WTC11 (cell line): ENCODE measurements around the gene PGAM5. TPM values are rescaled to one million over a fixed set of nuclear protein-coding genes. Genes with fewer than 3 reads are reported as not detected.

Experiments used
- ATAC-seq: fragments of 200-7000 bp; cut with Tn5 transposase; 2 replicates; pipeline ENCODE4 v1.10.0; 2021; ENCODE audit warnings: mild to moderate bottlenecking, moderate library complexity
- CTCF ChIA-PET: fragments of 300-600 bp; sonication (Branson Sonifier 250); formaldehyde crosslinking; loops from one replicate; lab custom pipeline; 2021; ENCODE audit warnings: antibody characterized with exemption; lab: Charles Lee
- POLR2A ChIA-PET: fragments of 350-600 bp; sonication (Branson Sonifier 250); formaldehyde crosslinking; loops from one replicate; lab custom pipeline; 2021; ENCODE audit warnings: antibody characterized with exemption; lab: Charles Lee
- DNase-seq: peaks from one replicate; pipeline ENCODE4 v3.0.0; 2021; ENCODE audit warnings: low spot score
- H3K27ac Mint-ChIP-seq: 2 replicates; pipeline ENCODE4 v1.8.0; 2021; ENCODE audit warnings: mixed read lengths
- H3K27me3 Mint-ChIP-seq: 2 replicates; pipeline ENCODE4 v1.8.0; 2021; ENCODE audit warnings: low read depth, mild to moderate bottlenecking, moderate library complexity, mixed read lengths
- H3K36me3 Mint-ChIP-seq: 2 replicates; pipeline ENCODE4 v1.8.0; 2021; ENCODE audit warnings: mixed read lengths
- H3K4me1 Mint-ChIP-seq: 2 replicates; pipeline ENCODE4 v1.8.0; 2022; ENCODE audit warnings: mixed read lengths
- H3K4me3 Mint-ChIP-seq: 2 replicates; pipeline ENCODE4 v1.8.0; 2021; ENCODE audit warnings: mild to moderate bottlenecking, moderate library complexity, mixed read lengths
- H3K9me3 Mint-ChIP-seq: 2 replicates; pipeline ENCODE4 v1.8.0; 2021; ENCODE audit warnings: mixed read lengths
- ATF1 ChIP-seq: sonication (generic); formaldehyde crosslinking; IDR thresholded peaks from 2 replicates; pipeline ENCODE4 v1.8.1; 2023; ENCODE audit warnings: mild to moderate bottlenecking, moderate library complexity, missing genetic modification reagents
- CBFB ChIP-seq: sonication (generic); formaldehyde crosslinking; IDR thresholded peaks from 2 replicates; pipeline ENCODE4 v1.8.1; 2022; ENCODE audit warnings: mild to moderate bottlenecking, low read depth, missing genetic modification reagents
- CDX4 ChIP-seq: fragments of 250-450 bp; sonication (Bioruptor Pico); IDR thresholded peaks from 2 replicates; pipeline ENCODE4 v1.9.0; 2021; ENCODE audit warnings: moderate library complexity, mild to moderate bottlenecking, inconsistent platforms, borderline replicate concordance
- E2F1 ChIP-seq: sonication (generic); formaldehyde crosslinking; IDR thresholded peaks from 2 replicates; pipeline ENCODE4 v1.8.0; 2022; ENCODE audit warnings: mild to moderate bottlenecking, missing genetic modification reagents
- HMGA2 ChIP-seq: fragments of 250-450 bp; sonication (Bioruptor Pico); IDR thresholded peaks from 2 replicates; pipeline ENCODE4 v1.4.0; 2021; ENCODE audit warnings: mild to moderate bottlenecking, moderate library complexity
- IRF2 ChIP-seq: sonication (generic); formaldehyde crosslinking; IDR thresholded peaks from 2 replicates; pipeline ENCODE4 v1.8.0; 2022; ENCODE audit warnings: low read depth, missing genetic modification reagents, borderline replicate concordance
- PREB ChIP-seq: sonication (generic); formaldehyde crosslinking; IDR thresholded peaks from 2 replicates; pipeline ENCODE4 v1.8.1; 2022; ENCODE audit warnings: mild to moderate bottlenecking, missing genetic modification reagents, moderate library complexity, borderline replicate concordance
- ZNF121 ChIP-seq: sonication (generic); formaldehyde crosslinking; IDR thresholded peaks from 2 replicates; pipeline ENCODE4 v1.8.0; 2023; ENCODE audit warnings: missing genetic modification reagents
- ZNF232 ChIP-seq: sonication (generic); formaldehyde crosslinking; IDR thresholded peaks from 2 replicates; pipeline ENCODE4 v1.8.0; 2022; ENCODE audit warnings: mild to moderate bottlenecking, missing genetic modification reagents
- total RNA-seq: library from RNA; stranded (reverse); gene quantifications from 3 replicates; pipeline ENCODE4 v1.2.3, GENCODE V29; 2021
- TF ChIP-seq, protein P1 (sequence below): sonication (generic); formaldehyde crosslinking; IDR thresholded peaks from 2 replicates; pipeline ENCODE4 v1.8.0; 2023; ENCODE audit warnings: missing genetic modification reagents, mild to moderate bottlenecking, borderline replicate concordance
- TF ChIP-seq, protein P2 (sequence below): sonication (generic); formaldehyde crosslinking; IDR thresholded peaks from 2 replicates; pipeline ENCODE4 v1.8.0; 2022; ENCODE audit warnings: mild to moderate bottlenecking, missing genetic modification reagents
- TF ChIP-seq, protein P3 (sequence below): fragments of 250-450 bp; sonication (Bioruptor Pico); IDR thresholded peaks from 2 replicates; pipeline ENCODE4 v1.9.0; 2021; ENCODE audit warnings: mild to moderate bottlenecking, borderline replicate concordance

The PGAM5 gene
- total RNA-seq, 1 experiment from 2014 or later = 89.7 TPM

- no peak for TF ChIP-seq CDX4 (CRISPR knock-in tag)
- TF ChIP-seq ATF1 (CRISPR knock-in tag) = no peak
- no peak for TF ChIP-seq E2F1 (CRISPR knock-in tag)
- TF ChIP-seq, protein P1, sequence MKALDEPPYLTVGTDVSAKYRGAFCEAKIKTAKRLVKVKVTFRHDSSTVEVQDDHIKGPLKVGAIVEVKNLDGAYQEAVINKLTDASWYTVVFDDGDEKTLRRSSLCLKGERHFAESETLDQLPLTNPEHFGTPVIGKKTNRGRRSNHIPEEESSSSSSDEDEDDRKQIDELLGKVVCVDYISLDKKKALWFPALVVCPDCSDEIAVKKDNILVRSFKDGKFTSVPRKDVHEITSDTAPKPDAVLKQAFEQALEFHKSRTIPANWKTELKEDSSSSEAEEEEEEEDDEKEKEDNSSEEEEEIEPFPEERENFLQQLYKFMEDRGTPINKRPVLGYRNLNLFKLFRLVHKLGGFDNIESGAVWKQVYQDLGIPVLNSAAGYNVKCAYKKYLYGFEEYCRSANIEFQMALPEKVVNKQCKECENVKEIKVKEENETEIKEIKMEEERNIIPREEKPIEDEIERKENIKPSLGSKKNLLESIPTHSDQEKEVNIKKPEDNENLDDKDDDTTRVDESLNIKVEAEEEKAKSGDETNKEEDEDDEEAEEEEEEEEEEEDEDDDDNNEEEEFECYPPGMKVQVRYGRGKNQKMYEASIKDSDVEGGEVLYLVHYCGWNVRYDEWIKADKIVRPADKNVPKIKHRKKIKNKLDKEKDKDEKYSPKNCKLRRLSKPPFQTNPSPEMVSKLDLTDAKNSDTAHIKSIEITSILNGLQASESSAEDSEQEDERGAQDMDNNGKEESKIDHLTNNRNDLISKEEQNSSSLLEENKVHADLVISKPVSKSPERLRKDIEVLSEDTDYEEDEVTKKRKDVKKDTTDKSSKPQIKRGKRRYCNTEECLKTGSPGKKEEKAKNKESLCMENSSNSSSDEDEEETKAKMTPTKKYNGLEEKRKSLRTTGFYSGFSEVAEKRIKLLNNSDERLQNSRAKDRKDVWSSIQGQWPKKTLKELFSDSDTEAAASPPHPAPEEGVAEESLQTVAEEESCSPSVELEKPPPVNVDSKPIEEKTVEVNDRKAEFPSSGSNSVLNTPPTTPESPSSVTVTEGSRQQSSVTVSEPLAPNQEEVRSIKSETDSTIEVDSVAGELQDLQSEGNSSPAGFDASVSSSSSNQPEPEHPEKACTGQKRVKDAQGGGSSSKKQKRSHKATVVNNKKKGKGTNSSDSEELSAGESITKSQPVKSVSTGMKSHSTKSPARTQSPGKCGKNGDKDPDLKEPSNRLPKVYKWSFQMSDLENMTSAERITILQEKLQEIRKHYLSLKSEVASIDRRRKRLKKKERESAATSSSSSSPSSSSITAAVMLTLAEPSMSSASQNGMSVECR (CRISPR knock-in tag) = no peak
- TF ChIP-seq ZNF232 (CRISPR knock-in tag) = no peak
- TF ChIP-seq IRF2 (CRISPR knock-in tag) = no peak
- TF ChIP-seq HMGA2 (CRISPR knock-in tag) = no peak
- TF ChIP-seq ZNF121 (CRISPR knock-in tag) = no peak
- no peak for TF ChIP-seq PREB
- TF ChIP-seq, protein P2, sequence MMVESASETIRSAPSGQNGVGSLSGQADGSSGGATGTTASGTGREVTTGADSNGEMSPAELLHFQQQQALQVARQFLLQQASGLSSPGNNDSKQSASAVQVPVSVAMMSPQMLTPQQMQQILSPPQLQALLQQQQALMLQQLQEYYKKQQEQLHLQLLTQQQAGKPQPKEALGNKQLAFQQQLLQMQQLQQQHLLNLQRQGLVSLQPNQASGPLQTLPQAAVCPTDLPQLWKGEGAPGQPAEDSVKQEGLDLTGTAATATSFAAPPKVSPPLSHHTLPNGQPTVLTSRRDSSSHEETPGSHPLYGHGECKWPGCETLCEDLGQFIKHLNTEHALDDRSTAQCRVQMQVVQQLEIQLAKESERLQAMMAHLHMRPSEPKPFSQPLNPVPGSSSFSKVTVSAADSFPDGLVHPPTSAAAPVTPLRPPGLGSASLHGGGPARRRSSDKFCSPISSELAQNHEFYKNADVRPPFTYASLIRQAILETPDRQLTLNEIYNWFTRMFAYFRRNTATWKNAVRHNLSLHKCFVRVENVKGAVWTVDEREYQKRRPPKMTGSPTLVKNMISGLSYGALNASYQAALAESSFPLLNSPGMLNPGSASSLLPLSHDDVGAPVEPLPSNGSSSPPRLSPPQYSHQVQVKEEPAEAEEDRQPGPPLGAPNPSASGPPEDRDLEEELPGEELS (CRISPR knock-in tag) = no peak
- no peak for TF ChIP-seq CBFB (CRISPR knock-in tag)
These were observed 16.6 kb downstream of the PGAM5 start (continued) for GRCh38 chr12:132727091-132727794.

- no peak for ATAC-seq
- Mint-ChIP-seq H3K36me3 (peaks cover 85% of the 10 kb centered on the region), H3K4me3 (no peak overlapping the region), H3K9me3 (peaks cover 7% of the 10 kb centered on the region), H3K27ac (peak overlapping the region; percentile 70; the same call in 1 of the 2 replicates), H3K27me3 (no peaks in the 10 kb centered on the region), H3K4me1 (peaks cover 7% of the 10 kb centered on the region; the same call in 1 of the 2 replicates)
- ChIA-PET CTCF (no interaction called here), POLR2A (no interaction called here)
- TF ChIP-seq, protein P3, sequence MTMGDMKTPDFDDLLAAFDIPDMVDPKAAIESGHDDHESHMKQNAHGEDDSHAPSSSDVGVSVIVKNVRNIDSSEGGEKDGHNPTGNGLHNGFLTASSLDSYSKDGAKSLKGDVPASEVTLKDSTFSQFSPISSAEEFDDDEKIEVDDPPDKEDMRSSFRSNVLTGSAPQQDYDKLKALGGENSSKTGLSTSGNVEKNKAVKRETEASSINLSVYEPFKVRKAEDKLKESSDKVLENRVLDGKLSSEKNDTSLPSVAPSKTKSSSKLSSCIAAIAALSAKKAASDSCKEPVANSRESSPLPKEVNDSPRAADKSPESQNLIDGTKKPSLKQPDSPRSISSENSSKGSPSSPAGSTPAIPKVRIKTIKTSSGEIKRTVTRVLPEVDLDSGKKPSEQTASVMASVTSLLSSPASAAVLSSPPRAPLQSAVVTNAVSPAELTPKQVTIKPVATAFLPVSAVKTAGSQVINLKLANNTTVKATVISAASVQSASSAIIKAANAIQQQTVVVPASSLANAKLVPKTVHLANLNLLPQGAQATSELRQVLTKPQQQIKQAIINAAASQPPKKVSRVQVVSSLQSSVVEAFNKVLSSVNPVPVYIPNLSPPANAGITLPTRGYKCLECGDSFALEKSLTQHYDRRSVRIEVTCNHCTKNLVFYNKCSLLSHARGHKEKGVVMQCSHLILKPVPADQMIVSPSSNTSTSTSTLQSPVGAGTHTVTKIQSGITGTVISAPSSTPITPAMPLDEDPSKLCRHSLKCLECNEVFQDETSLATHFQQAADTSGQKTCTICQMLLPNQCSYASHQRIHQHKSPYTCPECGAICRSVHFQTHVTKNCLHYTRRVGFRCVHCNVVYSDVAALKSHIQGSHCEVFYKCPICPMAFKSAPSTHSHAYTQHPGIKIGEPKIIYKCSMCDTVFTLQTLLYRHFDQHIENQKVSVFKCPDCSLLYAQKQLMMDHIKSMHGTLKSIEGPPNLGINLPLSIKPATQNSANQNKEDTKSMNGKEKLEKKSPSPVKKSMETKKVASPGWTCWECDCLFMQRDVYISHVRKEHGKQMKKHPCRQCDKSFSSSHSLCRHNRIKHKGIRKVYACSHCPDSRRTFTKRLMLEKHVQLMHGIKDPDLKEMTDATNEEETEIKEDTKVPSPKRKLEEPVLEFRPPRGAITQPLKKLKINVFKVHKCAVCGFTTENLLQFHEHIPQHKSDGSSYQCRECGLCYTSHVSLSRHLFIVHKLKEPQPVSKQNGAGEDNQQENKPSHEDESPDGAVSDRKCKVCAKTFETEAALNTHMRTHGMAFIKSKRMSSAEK = no peak
- DNase-seq = no peak
These were observed 17.9 kb downstream of the PGAM5 start for GRCh38 chr12:132728502-132728901.
